Breast epithelium (tissue), 3 donors: Measurements from ENCODE around the gene BOK.

Experiments
- CTCF ChIP-seq, 3 donors: fragments of 450-650 bp; IDR thresholded peaks; one replicate each; pipeline ENCODE4 v1.5.1; 2016 to 2017; ENCODE audit warnings: antibody characterized with exemption in 3 of 3, mild to moderate bottlenecking in 3 of 3, moderate library complexity in 3 of 3
- POLR2A ChIP-seq: fragments of 450-650 bp; IDR thresholded peaks from one replicate; pipeline ENCODE4 v1.6.1; 2016; ENCODE audit warnings: antibody characterized with exemption, mild to moderate bottlenecking, moderate library complexity
- POLR2AphosphoS5 ChIP-seq, 3 donors: sonication (generic); formaldehyde crosslinking; IDR thresholded peaks; one replicate each; pipeline ENCODE4 v1.6.1; 2017; ENCODE audit warnings: antibody characterized with exemption in 3 of 3

- no peak for TF ChIP-seq CTCF (IDR thresholded peaks at IDR 0.05)
- TF ChIP-seq POLR2A, result no peak
- TF ChIP-seq POLR2AphosphoS5 (IDR thresholded peaks at IDR 0.05), result no peak
These were observed 19.0 kb downstream of the BOK start for GRCh38 chr2:241577413-241578122.
